T-cell (primary cell): Measurements from ENCODE around the gene PCYT2. TPM values are rescaled to one million over a fixed set of nuclear protein-coding genes. Genes with fewer than 3 reads are reported as not detected.

ENCODE experiments used
- ATAC-seq, 4 experiments: fragments of 200-7000 bp in 3 of 4; fragments of 150-1000 bp in 1 of 4; cut with Tn5 transposase; replicated peaks in 1 of 4; 1 replicate in 3 of 4; 2 replicates in 1 of 4; pipeline ENCODE4 v1.10.0; 2021; ENCODE audit warnings: moderate library complexity in 3 of 4, mild to moderate bottlenecking in 2 of 4, moderate number of reproducible peaks in 1 of 4
- CTCF ChIA-PET, 2 donors: fragments of 300-600 bp; sonication (Branson Sonifier 250); formaldehyde crosslinking; loops; one replicate each; lab custom pipeline; 2022; ENCODE audit warnings: antibody characterized with exemption in 2 of 2; lab: Charles Lee
- POLR2A ChIA-PET, 2 donors: fragments of 300-600 bp; sonication (Branson Sonifier 250); formaldehyde crosslinking; loops; one replicate each; lab custom pipeline; 2022; ENCODE audit warnings: antibody characterized with exemption in 2 of 2; lab: Charles Lee
- DNase-seq, 35 experiments: peaks; one replicate each; pipeline versions ENCODE4 v3.0.0 to v3.0.0-alpha.2; 2013 to 2023
- H3K27ac ChIP-seq: one replicate; pipeline ENCODE4 v1.5.1; 2013; ENCODE audit warnings: low read length
- H3K27me3 ChIP-seq, 2 experiments: replicated peaks in 1 of 2; 1 replicate in 1 of 2; 2 replicates in 1 of 2; pipeline versions ENCODE4 v1.6.1 to v1.7.0; 2013; ENCODE audit warnings: low read length in 1 of 2, mixed read lengths in 1 of 2; ENCODE audit not compliant: control insufficient read depth in 2 of 2, insufficient read depth in 2 of 2; ENCODE audit errors: extremely low read depth in 1 of 2
- H3K36me3 ChIP-seq, 2 donors: 1 replicate in 1 of 2; 2 replicates in 1 of 2; pipeline versions ENCODE4 v1.6.1 to v1.7.0; 2013; ENCODE audit warnings: low read length in 1 of 2; ENCODE audit not compliant: control insufficient read depth in 2 of 2, insufficient read depth in 1 of 2; ENCODE audit errors: extremely low read depth in 1 of 2
- H3K4me1 ChIP-seq, 2 experiments: 1 replicate in 1 of 2; 2 replicates in 1 of 2; pipeline versions ENCODE4 v1.6.1 to v1.7.0; 2013; ENCODE audit warnings: low read length in 2 of 2, mixed read lengths in 1 of 2; ENCODE audit not compliant: insufficient read depth in 2 of 2, control insufficient read depth in 1 of 2; ENCODE audit errors: extremely low read depth in 1 of 2
- H3K4me3 ChIP-seq, 2 donors: 1 replicate in 1 of 2; 2 replicates in 1 of 2; pipeline versions ENCODE4 v1.5.1 to v1.7.0; 2013; ENCODE audit warnings: mild to moderate bottlenecking in 2 of 2, low read length in 1 of 2, moderate library complexity in 1 of 2; ENCODE audit not compliant: control insufficient read depth in 1 of 2; ENCODE audit errors: extremely low read depth in 1 of 2
- H3K9me3 ChIP-seq: 2 replicates; pipeline ENCODE4 v1.7.0; 2013
- H3K27ac Mint-ChIP-seq, 2 donors: one replicate each; pipeline ENCODE4 v1.8.0; 2020 to 2021; ENCODE audit warnings: mild to moderate bottlenecking in 2 of 2, mixed read lengths in 2 of 2
- H3K27me3 Mint-ChIP-seq, 2 donors: one replicate each; pipeline ENCODE4 v1.8.0; 2021 to 2022; ENCODE audit warnings: mixed read lengths in 2 of 2
- H3K36me3 Mint-ChIP-seq: one replicate; pipeline ENCODE4 v1.8.0; 2021; ENCODE audit warnings: mixed read lengths
- H3K4me1 Mint-ChIP-seq, 3 donors: one replicate each; pipeline ENCODE4 v1.8.0; 2020 to 2022; ENCODE audit warnings: mixed read lengths in 3 of 3, mild to moderate bottlenecking in 1 of 3
- H3K4me3 Mint-ChIP-seq, 3 donors: one replicate each; pipeline ENCODE4 v1.8.0; 2020 to 2022; ENCODE audit warnings: mild to moderate bottlenecking in 3 of 3, mixed read lengths in 3 of 3, moderate library complexity in 3 of 3
- H3K9me3 Mint-ChIP-seq, 3 donors: one replicate each; pipeline ENCODE4 v1.8.0; 2020 to 2022; ENCODE audit warnings: mixed read lengths in 3 of 3
- WGBS: methylation state at CpG from one replicate; pipeline ENCODE4 v1.1.5; 2013; ENCODE audit warnings: missing lambda C conversion rate; ENCODE audit not compliant: insufficient coverage; 5-methylcytosine and 5-hydroxymethylcytosine counted together
- total RNA-seq, 35 experiments: library from RNA in 6 of 35; stranded (reverse) in 6 of 35; fragments of 120-200 nt in 1 of 35; gene quantifications; one replicate each; pipeline versions ENCODE4 v1.2.1 to v1.2.4 and lab custom pipeline; 2013 to 2026

The PCYT2 gene
- total RNA-seq, 5 donors from 2014 or later (not counting 1 experiment from before 2014, with no cell fraction given), result 24.5 to 55.2 (median 48.2) TPM

DNA sequence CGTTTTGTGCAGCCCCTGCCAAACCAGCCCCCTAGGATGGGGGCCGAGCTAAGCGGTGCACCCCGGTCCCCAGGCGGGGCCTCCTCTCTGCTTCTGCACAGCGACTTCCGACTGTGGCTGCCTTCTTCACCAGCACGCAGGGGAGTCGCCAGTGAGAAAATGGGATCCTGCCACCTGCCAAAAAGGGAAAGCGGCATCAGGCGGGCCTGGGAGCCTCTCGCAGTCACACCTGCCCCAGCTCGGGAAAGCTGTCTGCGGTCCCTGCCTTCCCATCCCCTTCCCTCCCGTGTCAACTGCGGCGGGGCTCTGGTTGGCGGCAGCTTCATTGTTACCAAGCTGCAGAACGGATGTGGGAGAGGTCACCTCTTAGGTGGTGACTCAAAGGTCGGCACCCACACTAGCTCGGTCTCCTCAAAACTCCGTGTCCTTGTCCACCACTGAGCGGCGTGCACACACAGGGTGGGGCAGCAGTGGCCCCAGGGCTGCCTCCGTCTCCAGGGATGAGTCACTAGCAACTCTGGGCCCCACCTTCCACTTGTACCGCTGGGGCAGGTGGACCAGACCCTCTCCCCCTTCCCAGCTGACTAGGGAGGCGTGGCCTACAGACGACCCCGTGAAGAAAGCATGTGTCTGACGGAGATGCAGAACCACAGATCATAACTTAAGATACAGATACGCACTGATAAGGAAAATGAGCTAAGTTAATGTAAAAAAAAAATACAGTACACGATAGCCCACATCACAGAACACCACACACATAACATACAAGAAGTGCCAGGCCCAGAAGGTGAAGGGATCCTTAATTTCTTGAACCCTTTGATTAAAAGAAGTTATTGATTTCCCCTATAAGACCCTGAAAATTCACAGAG lies 1.5 kb upstream of the PCYT2 start:
- ChIA-PET CTCF (no interaction called here), POLR2A (no interaction called here)
- H3K9me3 ChIP-seq, result no peaks in the 10 kb centered on the region
- Mint-ChIP-seq H3K9me3 (no peaks in the 10 kb centered on the region), H3K4me3 (peak overlapping the region; percentile 31 to 69 (median 41)), H3K27ac (peak overlapping the region in 1 of 2 donors; percentile 48), H3K4me1 (peaks cover 18 to 27% (median 24%) of the 10 kb centered on the region in 3 donors), H3K36me3 (peaks cover 21% of the 10 kb centered on the region), H3K27me3 (no peaks in the 10 kb centered on the region)
- no peak overlapping the region for H3K27ac ChIP-seq
- H3K27me3 ChIP-seq, result no peaks in the 10 kb centered on the region
- no peak overlapping the region for H3K4me3 ChIP-seq
- ATAC-seq (no peak), DNase-seq (no peak)
- over 99% methylated on average over 11 of the region's 32 CpGs for WGBS
- peaks cover 34 to 58% of the 10 kb centered on the region in 2 donors for H3K36me3 ChIP-seq
- peaks cover 13 to 50% of the 10 kb centered on the region in 2 experiments for H3K4me1 ChIP-seq

GRCh38 chr17:81911969-81912368 lies 770 bp upstream of the PCYT2 start:
- DNase-seq, result no peak
- WGBS, result 87% methylated on average over 16 of the region's 19 CpGs
- Histone ChIP-seq H3K27me3 (no peaks in the 10 kb centered on the region), H3K9me3 (no peaks in the 10 kb centered on the region), H3K27ac (peak overlapping the region; percentile 47), H3K36me3 (peaks cover 40 to 62% of the 10 kb centered on the region in 2 donors), H3K4me3 (peak overlapping the region in 1 of 2 donors; percentile 32), H3K4me1 (peaks cover 9 to 45% of the 10 kb centered on the region in 2 experiments)
- Mint-ChIP-seq H3K27ac (peak overlapping the region in 1 of 2 donors; percentile 69), H3K4me1 (peaks cover 13 to 22% (median 20%) of the 10 kb centered on the region in 3 donors), H3K36me3 (peaks cover 21% of the 10 kb centered on the region), H3K27me3 (no peaks in the 10 kb centered on the region), H3K4me3 (peak overlapping the region; percentile 41 to 69 (median 52)), H3K9me3 (no peaks in the 10 kb centered on the region)
- ATAC-seq, result no peak
- CTCF ChIA-PET, result no interaction called here
- POLR2A ChIA-PET, result no interaction called here

DNA sequence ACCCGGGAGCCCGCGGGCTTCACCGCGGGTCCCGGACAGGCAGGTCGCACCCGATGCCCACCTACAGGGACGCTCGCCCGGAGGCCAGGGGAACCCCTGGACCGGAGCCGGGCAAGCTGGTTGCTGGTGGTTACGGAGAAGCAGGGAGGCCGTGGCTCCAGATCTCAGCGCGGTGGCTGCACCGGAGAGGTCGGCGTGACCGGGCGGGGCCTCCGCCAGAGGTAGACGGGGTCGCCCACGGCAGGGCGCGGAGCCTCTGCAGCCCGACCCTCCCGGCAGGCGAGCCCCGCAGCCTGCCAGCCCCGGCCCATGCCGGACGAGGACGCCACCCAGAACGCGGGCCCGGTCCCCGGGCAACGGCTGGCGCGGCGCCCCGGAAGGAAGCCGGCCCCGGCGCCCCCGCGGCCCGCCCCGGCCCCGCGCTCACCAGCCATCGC lies 341 bp downstream of the PCYT2 start:
- Histone ChIP-seq H3K27ac (no peak overlapping the region), H3K36me3 (peaks cover 46 to 73% of the 10 kb centered on the region in 2 donors), H3K4me1 (peaks cover 5 to 33% of the 10 kb centered on the region in 2 experiments), H3K27me3 (no peaks in the 10 kb centered on the region), H3K9me3 (no peaks in the 10 kb centered on the region), H3K4me3 (peak overlapping the region; percentile 70 to 90)
- POLR2A ChIA-PET, result no interaction called here
- H3K36me3 Mint-ChIP-seq, result peaks cover 17% of the 10 kb centered on the region
- H3K4me1 Mint-ChIP-seq, result peaks cover 7 to 14% (median 10%) of the 10 kb centered on the region in 3 donors
- under 1% methylated on average over 53 of the region's 55 CpGs for WGBS
- H3K27me3 Mint-ChIP-seq, result no peaks in the 10 kb centered on the region
- H3K9me3 Mint-ChIP-seq, result no peaks in the 10 kb centered on the region
- no peak overlapping the region for H3K27ac Mint-ChIP-seq
- ATAC-seq (peak in 3 of 4 experiments; percentile 59 to 67 (median 60)), DNase-seq (peak in 1 of 35 experiments; percentile 7)
- CTCF ChIA-PET, result no interaction called here
- H3K4me3 Mint-ChIP-seq, result peak overlapping the region; percentile 69 to 85 (median 82)

- ChIA-PET CTCF (no interaction called here), POLR2A (no interaction called here)
- Mint-ChIP-seq H3K9me3 (no peaks in the 10 kb centered on the region), H3K27me3 (no peaks in the 10 kb centered on the region), H3K36me3 (peaks cover 13% of the 10 kb centered on the region), H3K4me1 (peaks cover 7 to 11% (median 8%) of the 10 kb centered on the region in 3 donors), H3K4me3 (peak overlapping the region; percentile 69 to 85 (median 82)), H3K27ac (peak overlapping the region; percentile 44 to 52)
- 60% methylated on average over 12 of the region's 23 CpGs for WGBS
- Histone ChIP-seq H3K36me3 (peaks cover 53 to 67% of the 10 kb centered on the region in 2 donors), H3K4me1 (peaks cover 5 to 27% of the 10 kb centered on the region in 2 experiments), H3K27ac (no peak overlapping the region), H3K4me3 (peak overlapping the region; percentile 70 to 90), H3K27me3 (no peaks in the 10 kb centered on the region), H3K9me3 (no peaks in the 10 kb centered on the region)
- no peak for DNase-seq
- no peak for ATAC-seq
Measured at GRCh38 chr17:81909966-81910839, 996 bp downstream of the PCYT2 start.

DNA sequence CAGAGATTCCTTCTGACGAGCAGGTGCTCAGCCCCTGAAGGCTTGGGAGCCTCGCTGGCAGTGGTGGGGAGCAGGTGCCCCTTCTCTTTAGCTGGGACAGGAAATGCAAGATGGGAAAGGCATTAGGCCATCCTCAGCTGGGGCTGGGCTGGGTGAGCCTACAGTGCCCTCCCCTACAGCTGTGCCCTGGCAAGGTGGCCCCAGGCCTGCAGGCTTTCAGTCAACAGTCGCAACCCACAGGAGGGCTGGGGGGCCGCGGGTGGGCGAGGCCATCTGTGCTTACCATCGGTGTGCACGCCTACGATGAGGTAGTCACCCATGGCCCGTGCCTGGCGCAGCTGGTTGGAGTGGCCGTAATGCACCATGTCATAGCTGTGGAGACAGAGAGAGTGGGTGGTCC lies 2.0 kb downstream of the PCYT2 start:
- H3K9me3 ChIP-seq, result no peaks in the 10 kb centered on the region
- peaks cover 5 to 26% of the 10 kb centered on the region in 2 experiments for H3K4me1 ChIP-seq
- H3K36me3 ChIP-seq, result peaks cover 50 to 66% of the 10 kb centered on the region in 2 donors
- no peak for DNase-seq
- peak overlapping the region; percentile 69 to 85 (median 82) for H3K4me3 Mint-ChIP-seq
- peaks cover 7 to 9% (median 8%) of the 10 kb centered on the region in 3 donors for H3K4me1 Mint-ChIP-seq
- WGBS, result 93% methylated on average over 11 of the region's 12 CpGs
- POLR2A ChIA-PET, result no interaction called here
- CTCF ChIA-PET, result no interaction called here
- ATAC-seq, result no peak
- H3K27me3 ChIP-seq, result no peaks in the 10 kb centered on the region
- no peaks in the 10 kb centered on the region for H3K27me3 Mint-ChIP-seq
- H3K36me3 Mint-ChIP-seq, result peaks cover 9% of the 10 kb centered on the region
- H3K9me3 Mint-ChIP-seq, result no peaks in the 10 kb centered on the region
- H3K4me3 ChIP-seq, result no peak overlapping the region
- H3K27ac ChIP-seq, result no peak overlapping the region
- no peak overlapping the region for H3K27ac Mint-ChIP-seq

DNA sequence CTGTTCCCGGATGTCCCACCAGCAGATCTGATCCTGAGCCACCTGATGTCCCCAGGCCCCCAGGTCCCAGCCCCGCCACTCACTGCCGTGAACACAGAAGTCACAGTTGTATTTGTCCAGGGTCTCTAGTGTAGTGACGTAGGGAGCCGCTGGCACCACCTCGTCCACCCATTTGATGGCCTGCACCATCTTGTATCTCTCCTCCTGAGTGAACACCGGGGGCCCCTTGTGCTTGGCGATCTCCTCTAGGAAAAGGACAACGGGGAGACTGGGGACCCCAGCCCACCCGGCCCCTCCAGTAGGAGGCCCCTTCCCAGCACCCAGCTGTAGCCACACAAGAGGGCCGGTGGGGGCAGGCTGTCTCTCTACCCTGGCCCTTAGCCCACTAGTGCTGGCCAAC lies 2.4 kb downstream of the PCYT2 start:
- no peak overlapping the region for H3K27ac Mint-ChIP-seq
- Histone ChIP-seq H3K9me3 (no peaks in the 10 kb centered on the region), H3K4me1 (peaks cover 5 to 26% of the 10 kb centered on the region in 2 experiments), H3K27me3 (no peaks in the 10 kb centered on the region), H3K27ac (no peak overlapping the region), H3K4me3 (no peak overlapping the region), H3K36me3 (peaks cover 46 to 65% of the 10 kb centered on the region in 2 donors)
- H3K4me1 Mint-ChIP-seq, result peaks cover 7 to 9% (median 8%) of the 10 kb centered on the region in 3 donors
- peaks cover 9% of the 10 kb centered on the region for H3K36me3 Mint-ChIP-seq
- WGBS, result 99% methylated on average over 11 of the region's 11 CpGs
- ATAC-seq (no peak), DNase-seq (no peak)
- H3K9me3 Mint-ChIP-seq, result no peaks in the 10 kb centered on the region
- H3K27me3 Mint-ChIP-seq, result no peaks in the 10 kb centered on the region
- ChIA-PET CTCF (no interaction called here), POLR2A (no interaction called here)
- no peak overlapping the region for H3K4me3 Mint-ChIP-seq
